Measurements from ENCODE around the gene ZNF337.
"Not testable (repeated sequence)": the region's sequence is repeated elsewhere in the genome, so short reads cannot be mapped to it uniquely, and the experiment has no call there.

The ZNF337 gene

DNA sequence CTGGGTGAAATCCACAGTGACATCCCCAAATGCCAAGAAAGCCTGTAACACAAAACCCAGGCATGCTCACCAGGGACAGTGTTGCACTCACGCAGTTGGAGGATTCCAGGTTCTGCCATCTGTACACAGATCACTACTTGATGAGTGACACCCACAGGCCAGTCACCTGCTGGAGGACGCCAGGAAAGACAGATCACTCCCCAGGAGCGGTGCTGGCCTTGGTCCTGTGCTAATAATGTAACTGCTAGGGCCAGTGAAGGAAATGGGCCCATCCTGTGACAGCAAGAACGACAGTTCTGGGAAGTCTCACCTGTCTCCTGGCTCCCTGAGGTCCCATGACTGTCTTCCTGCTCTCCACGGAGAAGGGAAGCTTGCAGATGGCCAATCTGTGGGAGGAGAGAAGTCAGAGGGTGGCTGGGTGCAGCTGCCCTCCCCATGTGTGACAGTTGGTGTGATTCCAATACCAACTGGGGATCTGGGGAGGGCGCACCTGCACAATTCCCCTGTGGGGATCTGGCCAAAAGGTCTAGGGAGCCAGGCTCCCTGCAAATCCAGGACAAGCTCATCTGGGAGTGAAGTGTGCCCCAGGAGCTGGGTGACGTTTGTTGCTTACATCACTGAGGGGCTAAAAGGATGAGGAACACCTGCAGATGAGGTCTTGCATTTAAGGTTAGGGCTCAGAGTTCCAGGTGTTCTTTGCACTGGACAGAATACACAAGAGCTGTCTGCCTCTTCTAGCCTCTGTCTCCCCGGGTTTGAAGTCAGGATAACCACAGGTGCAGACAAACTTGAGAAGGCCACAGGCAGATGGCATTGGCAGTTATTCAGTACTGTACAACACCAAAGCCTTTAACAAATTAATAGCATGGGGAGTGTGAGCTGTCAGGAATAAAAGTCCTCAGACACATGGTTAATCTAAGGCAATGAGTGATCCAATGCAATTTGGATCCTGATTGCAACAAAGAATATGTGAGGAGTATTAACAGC lies 10.3 kb downstream of the ZNF337 start:
- Histone ChIP-seq H3K9me3 (ENCODE audit: low read depth, low read length) (no peaks in the 10 kb centered on the region), H3K27ac (no peak overlapping the region), H3K4me3 (no peak overlapping the region), H3K36me3 (ENCODE audit: insufficient read depth, low read length) (peaks cover 11% of the 10 kb centered on the region; the same call in 1 of the 2 replicates), H3K9ac (ENCODE audit: insufficient read length) (no peak overlapping the region)
- no peak for DNase-seq (ENCODE audit: low read depth, low spot score)
- TF ChIP-seq EZH2 (IDR thresholded peaks at IDR 0.05) (no peak), POLR2AphosphoS5 (IDR thresholded peaks at IDR 0.05; ENCODE audit: borderline replicate concordance, low read depth, low read length) (no peak), FOXP2 (optimal IDR thresholded peaks at IDR 0.05; ENCODE audit: control extremely low read depth, extremely low read length, insufficient read depth) (no peak)

DNA sequence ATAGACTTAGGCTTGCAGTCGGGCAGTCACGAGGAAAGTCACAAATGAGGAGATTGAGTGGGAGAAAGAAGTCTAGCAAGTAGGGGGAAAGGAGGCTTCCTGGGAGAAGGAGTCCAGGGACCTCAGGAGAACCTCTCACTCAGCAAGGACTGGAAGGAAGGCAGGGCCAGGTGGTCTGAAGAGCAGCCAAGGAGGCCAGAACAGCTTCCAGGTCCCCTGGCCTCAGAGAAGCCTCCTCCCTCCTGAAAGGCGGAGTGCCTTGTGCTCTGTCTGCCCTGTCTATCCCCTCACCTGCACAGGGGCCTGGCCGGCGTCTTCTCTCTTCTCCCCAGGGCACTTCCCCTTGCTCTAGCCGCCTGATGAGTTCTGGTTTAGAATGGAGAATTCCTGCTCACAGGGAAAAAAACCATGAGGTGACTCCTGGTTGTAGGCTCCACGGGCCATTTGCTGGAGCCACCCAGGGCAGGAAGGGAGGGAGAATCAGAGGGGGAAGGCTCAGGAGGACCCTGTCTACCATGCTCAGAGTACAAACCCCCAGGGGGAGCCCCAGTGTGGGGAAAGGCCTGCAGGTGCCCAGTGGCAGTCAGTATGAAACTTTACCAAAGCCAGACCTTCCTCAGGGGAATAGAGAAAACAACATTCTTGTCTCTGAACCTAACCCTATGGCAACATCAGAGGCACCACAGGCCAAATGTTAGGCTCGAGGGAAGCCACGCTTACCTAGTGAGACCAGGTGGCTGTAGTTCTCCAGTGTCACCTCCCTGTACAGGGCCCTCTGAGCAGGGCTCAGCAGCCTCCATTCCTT lies 11.2 kb downstream of the ZNF337 start:
- Histone ChIP-seq H3K27ac (no peak overlapping the region), H3K36me3 (ENCODE audit: insufficient read depth, low read length) (peaks cover 18% of the 10 kb centered on the region; the same call in 1 of the 2 replicates), H3K9me3 (ENCODE audit: low read depth, low read length) (no peaks in the 10 kb centered on the region), H3K9ac (ENCODE audit: insufficient read length) (no peak overlapping the region), H3K4me3 (no peak overlapping the region)
- TF ChIP-seq FOXP2 (optimal IDR thresholded peaks at IDR 0.05; ENCODE audit: control extremely low read depth, extremely low read length, insufficient read depth) (no peak), EZH2 (IDR thresholded peaks at IDR 0.05) (no peak), POLR2AphosphoS5 (IDR thresholded peaks at IDR 0.05; ENCODE audit: borderline replicate concordance, low read depth, low read length) (no peak)
- no peak for DNase-seq (ENCODE audit: low read depth, low spot score)

DNA sequence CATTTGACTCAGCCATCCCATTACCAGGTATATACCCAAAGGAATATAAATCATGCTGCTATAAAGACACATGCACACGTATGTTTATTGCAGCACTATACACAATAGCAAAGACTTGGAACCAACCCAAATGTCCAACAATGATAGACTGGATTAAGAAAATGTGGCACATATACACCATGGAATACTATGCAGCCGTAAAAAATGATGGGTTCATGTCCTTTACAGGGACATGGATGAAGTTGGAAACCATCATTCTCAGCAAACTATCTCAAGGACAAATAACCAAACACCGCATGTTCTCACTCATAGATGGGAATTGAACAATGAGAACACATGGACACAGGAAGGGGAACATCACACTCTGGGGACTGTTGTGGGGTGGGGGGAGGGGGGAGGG lies 12.8 kb downstream of the ZNF337 start:
- H3K9ac ChIP-seq (ENCODE audit: insufficient read length); H3K9me3 ChIP-seq (ENCODE audit: low read depth, low read length); H3K27ac ChIP-seq; H3K4me3 ChIP-seq; DNase-seq (ENCODE audit: low read depth, low spot score): not testable (repeated sequence)
- H3K36me3 ChIP-seq (ENCODE audit: insufficient read depth, low read length), result peaks cover 30% of the 10 kb centered on the region

DNA sequence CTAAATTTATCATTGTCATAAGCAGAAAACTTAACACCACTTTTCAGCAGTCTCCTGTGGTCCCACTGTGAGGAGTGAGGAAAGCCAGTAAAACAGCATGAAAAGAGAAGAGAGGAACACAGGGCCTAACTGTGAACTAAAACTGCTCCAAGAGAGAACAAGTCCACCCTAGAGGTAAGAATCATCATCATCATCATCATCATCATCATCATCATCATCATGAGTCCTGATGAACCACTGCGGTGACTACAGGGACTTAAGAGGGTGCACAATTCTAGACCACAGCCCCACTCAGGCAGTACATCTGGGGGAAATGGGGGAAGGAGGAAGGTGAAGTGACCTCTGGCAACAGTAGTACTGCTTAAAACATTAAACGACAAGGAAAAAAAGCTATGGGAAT lies 13.6 kb downstream of the ZNF337 start:
- no peak for DNase-seq (ENCODE audit: low read depth, low spot score)
- Histone ChIP-seq H3K4me3 (no peak overlapping the region), H3K9ac (ENCODE audit: insufficient read length) (no peak overlapping the region), H3K9me3 (ENCODE audit: low read depth, low read length) (no peaks in the 10 kb centered on the region), H3K36me3 (ENCODE audit: insufficient read depth, low read length) (peaks cover 38% of the 10 kb centered on the region), H3K27ac (no peak overlapping the region)
- no peak for TF ChIP-seq FOXP2 (optimal IDR thresholded peaks at IDR 0.05; ENCODE audit: control extremely low read depth, extremely low read length, insufficient read depth)

DNA sequence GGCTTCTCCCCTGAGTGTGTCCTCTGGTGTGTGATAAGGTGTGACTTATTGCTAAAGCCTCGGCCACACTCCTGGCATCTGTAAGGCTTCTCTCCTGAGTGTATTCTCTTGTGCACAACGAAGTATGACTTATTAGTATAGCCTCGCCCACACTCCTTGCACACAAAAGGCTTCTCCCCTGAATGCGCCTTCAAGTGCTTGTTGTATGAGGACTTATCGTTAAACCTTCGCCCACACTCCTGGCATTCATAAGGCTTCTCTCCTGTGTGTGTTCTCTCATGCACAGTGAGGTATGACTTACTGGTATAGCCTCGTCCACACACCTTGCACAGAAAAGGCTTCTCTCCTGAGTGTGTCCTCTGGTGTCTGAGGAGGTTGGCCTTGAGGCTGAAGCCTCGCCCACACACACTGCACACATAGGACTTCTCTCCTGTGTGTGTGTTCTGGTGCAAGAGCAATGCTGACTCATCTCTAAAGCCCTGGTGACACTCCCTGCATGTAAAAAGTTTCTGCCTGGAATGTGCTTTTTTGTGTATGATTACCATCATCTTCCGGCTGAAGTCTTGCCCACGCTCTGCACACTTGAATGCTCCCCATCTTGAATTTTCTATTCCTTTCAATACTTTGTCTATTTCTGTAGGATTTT lies 20.4 kb downstream of the ZNF337 start:
- no peak overlapping the region for H3K27ac ChIP-seq
- no peak overlapping the region for H3K9ac ChIP-seq (ENCODE audit: insufficient read length)
- DNase-seq (ENCODE audit: low read depth, low spot score), result no peak
- TF ChIP-seq POLR2AphosphoS5 (IDR thresholded peaks at IDR 0.05; ENCODE audit: borderline replicate concordance, low read depth, low read length), result no peak
- no peak for TF ChIP-seq EZH2 (IDR thresholded peaks at IDR 0.05)
- no peak for TF ChIP-seq FOXP2 (optimal IDR thresholded peaks at IDR 0.05; ENCODE audit: control extremely low read depth, extremely low read length, insufficient read depth)
- no peaks in the 10 kb centered on the region for H3K9me3 ChIP-seq (ENCODE audit: low read depth, low read length)
- peaks cover 76% of the 10 kb centered on the region for H3K36me3 ChIP-seq (ENCODE audit: insufficient read depth, low read length)
- no peak overlapping the region for H3K4me3 ChIP-seq

DNA sequence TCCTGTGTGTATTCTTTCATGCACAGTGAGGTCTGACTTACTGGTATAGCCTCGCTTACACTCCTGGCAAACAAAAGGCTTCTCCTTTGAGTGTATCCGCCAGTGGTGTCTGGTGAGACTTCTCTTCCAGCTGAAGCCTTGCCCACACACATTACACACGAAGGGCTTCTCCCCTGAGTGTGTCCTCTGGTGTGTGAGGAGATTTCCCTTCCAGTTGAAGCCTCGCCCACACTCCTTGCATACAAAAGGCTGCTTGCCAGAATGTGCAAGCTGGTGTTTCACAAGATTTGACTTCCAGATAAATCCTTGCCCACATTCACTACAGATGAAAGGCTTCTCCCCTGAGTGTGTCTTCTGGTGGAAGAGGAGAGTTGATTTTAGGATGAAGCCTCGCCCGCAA lies 21.5 kb downstream of the ZNF337 start:
- Histone ChIP-seq H3K9me3 (ENCODE audit: low read depth, low read length) (no peaks in the 10 kb centered on the region), H3K27ac (no peak overlapping the region), H3K36me3 (ENCODE audit: insufficient read depth, low read length) (peaks cover 67% of the 10 kb centered on the region), H3K9ac (ENCODE audit: insufficient read length) (no peak overlapping the region), H3K4me3 (no peak overlapping the region)
- TF ChIP-seq EZH2 (IDR thresholded peaks at IDR 0.05) (no peak), POLR2AphosphoS5 (IDR thresholded peaks at IDR 0.05; ENCODE audit: borderline replicate concordance, low read depth, low read length) (no peak), FOXP2 (optimal IDR thresholded peaks at IDR 0.05; ENCODE audit: control extremely low read depth, extremely low read length, insufficient read depth) (no peak)
- DNase-seq (ENCODE audit: low read depth, low spot score), result no peak

DNA sequence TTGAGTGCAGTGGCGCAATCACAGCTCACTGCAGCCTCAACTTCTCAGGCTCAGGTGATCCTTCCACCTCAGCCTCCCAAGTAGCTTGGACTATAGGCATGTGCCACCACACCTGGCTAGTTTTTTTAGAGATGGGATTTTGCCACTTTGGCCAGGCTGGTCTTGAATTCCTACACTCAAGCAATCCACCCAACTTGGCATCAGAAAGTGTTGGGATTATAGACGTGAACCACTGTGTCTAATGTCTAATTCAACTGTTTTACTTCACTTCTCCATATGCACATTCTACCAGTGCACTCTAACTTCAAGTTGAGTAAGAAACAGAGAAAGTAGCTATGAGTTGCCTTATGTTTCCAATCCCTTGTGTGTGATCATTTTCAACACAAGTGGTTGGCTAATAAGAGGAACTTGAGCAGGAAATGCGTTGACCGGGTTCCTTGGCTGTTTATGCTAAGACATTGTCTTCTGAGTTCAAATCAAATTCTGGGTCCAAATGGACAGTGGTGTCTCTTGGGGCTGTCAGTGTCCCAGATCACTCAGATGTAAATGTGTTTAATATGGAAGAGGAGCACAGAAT lies 23.9 kb downstream of the ZNF337 start:
- no peak overlapping the region for H3K9ac ChIP-seq (ENCODE audit: insufficient read length)
- no peak overlapping the region for H3K27ac ChIP-seq
- peaks cover 45% of the 10 kb centered on the region for H3K36me3 ChIP-seq (ENCODE audit: insufficient read depth, low read length)
- no peak for DNase-seq (ENCODE audit: low read depth, low spot score)
- TF ChIP-seq EZH2 (IDR thresholded peaks at IDR 0.05), result no peak
- TF ChIP-seq POLR2AphosphoS5 (IDR thresholded peaks at IDR 0.05; ENCODE audit: borderline replicate concordance, low read depth, low read length), result no peak
- TF ChIP-seq FOXP2 (optimal IDR thresholded peaks at IDR 0.05; ENCODE audit: control extremely low read depth, extremely low read length, insufficient read depth), result no peak
- H3K9me3 ChIP-seq (ENCODE audit: low read depth, low read length), result no peaks in the 10 kb centered on the region
- H3K4me3 ChIP-seq, result no peak overlapping the region

Data from SK-N-MC (cell line).